Naive thymus-derived CD8-positive, alpha-beta T cell (primary cell): Measurements from ENCODE around the gene ORC6. TPM values are rescaled to one million over a fixed set of nuclear protein-coding genes. Genes with fewer than 3 reads are reported as not detected.

Experiments used
- ATAC-seq, 2 donors: fragments of 150-1000 bp; cut with Tn5 transposase in 1 of 2; sonication (Bioruptor Pico), chemical (Tn5 transposase) in 1 of 2; 1 replicate in 1 of 2; 2 replicates in 1 of 2; pipeline ENCODE4 v1.10.0; 2021; ENCODE audit warnings: mild to moderate bottlenecking in 2 of 2, moderate library complexity in 2 of 2
- POLR2A ChIA-PET: fragments of 350-600 bp; sonication (Branson Sonifier 250); formaldehyde crosslinking; loops from one replicate; lab custom pipeline; 2021; ENCODE audit warnings: antibody characterized with exemption; lab: Charles Lee
- DNase-seq, 10 donors: peaks; one replicate each; pipeline versions ENCODE4 v3.0.0 to v3.0.0-alpha.2; 2020 to 2022
- H3K27ac Mint-ChIP-seq, 10 donors: one replicate each; pipeline ENCODE4 v1.8.0; 2020 to 2022; ENCODE audit warnings: mild to moderate bottlenecking in 10 of 10, mixed read lengths in 10 of 10, moderate library complexity in 4 of 10, inconsistent platforms in 1 of 10
- H3K27me3 Mint-ChIP-seq, 5 donors: one replicate each; pipeline ENCODE4 v1.8.0; 2021 to 2022; ENCODE audit warnings: mixed read lengths in 5 of 5
- H3K36me3 Mint-ChIP-seq, 3 donors: one replicate each; pipeline ENCODE4 v1.8.0; 2020 to 2022; ENCODE audit warnings: mixed read lengths in 3 of 3, mild to moderate bottlenecking in 2 of 3, inconsistent platforms in 1 of 3
- H3K4me1 Mint-ChIP-seq, 4 donors: one replicate each; pipeline ENCODE4 v1.8.0; 2021 to 2022; ENCODE audit warnings: mixed read lengths in 4 of 4
- H3K4me3 Mint-ChIP-seq, 10 donors: one replicate each; pipeline ENCODE4 v1.8.0; 2020 to 2022; ENCODE audit warnings: mild to moderate bottlenecking in 10 of 10, mixed read lengths in 10 of 10, moderate library complexity in 6 of 10, inconsistent platforms in 1 of 10
- H3K9me3 Mint-ChIP-seq, 9 donors: one replicate each; pipeline ENCODE4 v1.8.0; 2020 to 2022; ENCODE audit warnings: mixed read lengths in 9 of 9, mild to moderate bottlenecking in 3 of 9, inconsistent platforms in 1 of 9, moderate library complexity in 1 of 9
- polyA plus RNA-seq, 3 donors: library from polyadenylated mRNA; unstranded; fragments of 300-500 nt; fragmentation: Illumina TruSeq; gene quantifications; one replicate each; pipeline ENCODE4 v1.2.3, GENCODE V29; 2021
- total RNA-seq, 8 experiments: library from RNA in 2 of 8; stranded (reverse) in 2 of 8; gene quantifications; one replicate each; pipeline ENCODE4 v1.2.3 and lab custom pipeline; 2021 to 2026

ORC6 gene
- total and polyA plus RNA-seq, 5 experiments from 2014 or later: 0.32 to 3.4 (median 0.59) TPM

- Mint-ChIP-seq H3K36me3 (peaks cover 0 to 9% (median 6%) of the 10 kb centered on the region in 3 donors), H3K4me3 (no peak overlapping the region), H3K27me3 (no peaks in the 10 kb centered on the region), H3K4me1 (no peaks in the 10 kb centered on the region), H3K9me3 (peaks cover 3 to 19% (median 10%) of the 10 kb centered on the region in 9 donors), H3K27ac (no peak overlapping the region)
- ATAC-seq (no peak), DNase-seq (no peak)
- POLR2A ChIA-PET: no interaction called here
These were observed 38.2 kb downstream of the ORC6 start for GRCh38 chr16:46727630-46728029.

- no peak overlapping the region for H3K27ac Mint-ChIP-seq
- H3K4me1 Mint-ChIP-seq: no peaks in the 10 kb centered on the region
- H3K4me3 Mint-ChIP-seq: no peak overlapping the region
- POLR2A ChIA-PET: no interaction called here
- peaks cover 3 to 19% (median 9%) of the 10 kb centered on the region in 9 donors for H3K9me3 Mint-ChIP-seq
- ATAC-seq: no peak
- no peaks in the 10 kb centered on the region for H3K27me3 Mint-ChIP-seq
- no peak for DNase-seq
- H3K36me3 Mint-ChIP-seq: peaks cover 0 to 9% (median 6%) of the 10 kb centered on the region in 3 donors
These were observed 39.3 kb downstream of the ORC6 start for GRCh38 chr16:46728806-46729205.

DNA sequence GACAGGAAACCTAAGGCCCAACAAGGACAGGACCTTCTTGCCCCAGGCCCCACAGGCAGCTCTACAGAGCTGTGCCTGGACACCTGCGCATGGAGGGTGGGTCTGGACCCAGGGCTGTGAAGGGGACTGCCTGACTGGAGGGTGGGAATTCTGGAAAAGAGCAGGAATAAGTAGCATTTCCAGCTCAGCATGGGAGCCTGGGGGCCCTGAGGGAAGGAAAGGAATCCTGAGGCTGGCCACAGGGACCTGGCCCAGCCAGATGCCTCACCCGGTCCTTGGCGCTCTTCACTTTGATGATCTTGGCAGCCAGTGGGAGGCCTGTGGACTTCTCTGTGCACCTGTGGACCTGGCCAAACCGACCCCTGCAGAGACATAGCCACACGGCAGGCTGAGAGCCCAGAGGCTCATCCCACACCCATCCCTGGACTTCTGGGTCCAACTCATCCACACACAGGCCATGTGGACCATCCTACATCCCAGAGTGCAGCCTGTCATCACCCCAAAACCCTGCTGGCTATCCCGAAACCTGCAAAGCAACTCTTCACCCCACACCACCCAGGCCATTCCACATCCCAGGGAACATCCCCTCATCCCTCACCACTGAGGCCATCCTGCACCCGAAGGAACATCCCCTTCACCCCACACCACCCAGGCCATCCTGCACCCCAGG, 40.0 kb downstream of the ORC6 start:
- DNase-seq: no peak
- peaks cover 0 to 9% (median 6%) of the 10 kb centered on the region in 3 donors for H3K36me3 Mint-ChIP-seq

DNA sequence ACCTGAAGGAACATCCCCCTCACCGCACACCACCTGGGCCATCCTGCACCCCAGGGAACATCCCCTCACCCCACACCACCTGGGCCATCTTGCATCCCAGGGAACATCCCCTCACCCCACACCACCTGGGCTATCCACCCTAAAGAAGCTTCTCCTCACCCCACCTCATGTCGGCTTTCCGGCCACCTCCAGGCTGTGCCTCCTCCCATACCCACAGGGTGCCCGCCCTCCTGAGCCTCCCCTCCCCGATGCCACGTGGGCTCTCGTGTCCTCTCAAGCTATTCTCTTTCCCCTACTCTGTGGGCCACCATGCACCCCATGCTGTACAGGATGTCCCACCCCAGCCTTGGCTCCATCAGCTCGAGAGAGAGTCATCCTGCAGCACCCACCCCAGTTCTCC, 40.7 kb downstream of the ORC6 start:
- peaks cover 0 to 7% (median 6%) of the 10 kb centered on the region in 3 donors for H3K36me3 Mint-ChIP-seq
- POLR2A ChIA-PET: no interaction called here

More for the DNA sequence above, 40.0 kb downstream of the ORC6 start:
- no peak overlapping the region for H3K27ac Mint-ChIP-seq
- peaks cover 2 to 18% (median 8%) of the 10 kb centered on the region in 9 donors for H3K9me3 Mint-ChIP-seq
- ATAC-seq: no peak
- POLR2A ChIA-PET: no interaction called here
- H3K4me3 Mint-ChIP-seq: no peak overlapping the region
- no peaks in the 10 kb centered on the region for H3K4me1 Mint-ChIP-seq
- no peaks in the 10 kb centered on the region for H3K27me3 Mint-ChIP-seq

DNA sequence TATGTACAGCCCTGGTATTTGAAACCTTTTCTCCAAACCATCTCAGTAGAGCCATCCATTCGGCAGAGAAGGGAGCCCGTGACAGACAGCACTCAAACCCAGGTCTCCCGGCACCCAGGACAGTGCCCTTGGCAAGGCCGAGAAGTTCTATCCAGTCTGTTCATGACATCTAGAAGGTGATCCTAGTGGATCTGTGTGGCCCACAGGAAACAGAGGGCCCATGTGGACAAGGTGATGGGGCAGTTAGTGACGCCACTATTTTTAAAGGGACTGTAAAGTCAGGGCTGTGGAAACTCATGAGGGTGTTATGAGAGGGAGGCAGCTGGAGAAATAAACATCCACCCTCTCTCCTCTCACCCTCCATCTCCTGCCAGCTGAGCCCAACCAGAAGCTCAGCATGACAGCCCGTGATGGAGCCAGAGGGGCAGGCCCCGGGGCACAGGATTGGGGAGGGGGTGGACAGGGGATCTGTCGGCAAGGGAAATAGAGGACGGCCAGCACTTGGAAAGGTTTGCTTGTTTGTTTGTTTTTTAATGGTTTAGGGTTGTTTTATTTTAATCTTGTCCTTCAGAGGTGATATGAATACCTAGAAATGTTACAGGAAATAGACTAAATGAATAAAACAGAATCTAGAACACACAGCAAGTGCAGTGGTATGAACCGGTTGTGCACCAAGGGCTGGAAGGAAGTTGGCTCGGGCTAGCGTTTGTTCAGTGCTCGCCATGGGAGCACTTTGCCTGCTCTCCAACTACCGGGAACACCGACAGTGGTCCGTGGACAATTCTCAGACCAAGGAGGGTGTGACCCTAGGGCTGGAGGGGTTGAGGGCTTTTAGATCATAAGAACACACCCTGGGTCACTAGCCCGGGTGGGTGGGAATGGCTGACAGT, 41.6 kb downstream of the ORC6 start:
- Mint-ChIP-seq H3K27me3 (no peaks in the 10 kb centered on the region), H3K36me3 (peaks cover 0 to under 1% (median 0%) of the 10 kb centered on the region in 3 donors), H3K9me3 (peaks cover 0 to 7% (median 0%) of the 10 kb centered on the region in 9 donors), H3K4me3 (no peak overlapping the region), H3K4me1 (no peaks in the 10 kb centered on the region), H3K27ac (no peak overlapping the region)
- ATAC-seq (no peak), DNase-seq (no peak)
- POLR2A ChIA-PET: no interaction called here

More for the DNA sequence above, 40.7 kb downstream of the ORC6 start:
- H3K4me1 Mint-ChIP-seq: no peaks in the 10 kb centered on the region
- peaks cover 0 to 12% (median 6%) of the 10 kb centered on the region in 9 donors for H3K9me3 Mint-ChIP-seq
- H3K27ac Mint-ChIP-seq: no peak overlapping the region
- no peak for ATAC-seq
- no peak overlapping the region for H3K4me3 Mint-ChIP-seq
- no peaks in the 10 kb centered on the region for H3K27me3 Mint-ChIP-seq
- DNase-seq: no peak

DNA sequence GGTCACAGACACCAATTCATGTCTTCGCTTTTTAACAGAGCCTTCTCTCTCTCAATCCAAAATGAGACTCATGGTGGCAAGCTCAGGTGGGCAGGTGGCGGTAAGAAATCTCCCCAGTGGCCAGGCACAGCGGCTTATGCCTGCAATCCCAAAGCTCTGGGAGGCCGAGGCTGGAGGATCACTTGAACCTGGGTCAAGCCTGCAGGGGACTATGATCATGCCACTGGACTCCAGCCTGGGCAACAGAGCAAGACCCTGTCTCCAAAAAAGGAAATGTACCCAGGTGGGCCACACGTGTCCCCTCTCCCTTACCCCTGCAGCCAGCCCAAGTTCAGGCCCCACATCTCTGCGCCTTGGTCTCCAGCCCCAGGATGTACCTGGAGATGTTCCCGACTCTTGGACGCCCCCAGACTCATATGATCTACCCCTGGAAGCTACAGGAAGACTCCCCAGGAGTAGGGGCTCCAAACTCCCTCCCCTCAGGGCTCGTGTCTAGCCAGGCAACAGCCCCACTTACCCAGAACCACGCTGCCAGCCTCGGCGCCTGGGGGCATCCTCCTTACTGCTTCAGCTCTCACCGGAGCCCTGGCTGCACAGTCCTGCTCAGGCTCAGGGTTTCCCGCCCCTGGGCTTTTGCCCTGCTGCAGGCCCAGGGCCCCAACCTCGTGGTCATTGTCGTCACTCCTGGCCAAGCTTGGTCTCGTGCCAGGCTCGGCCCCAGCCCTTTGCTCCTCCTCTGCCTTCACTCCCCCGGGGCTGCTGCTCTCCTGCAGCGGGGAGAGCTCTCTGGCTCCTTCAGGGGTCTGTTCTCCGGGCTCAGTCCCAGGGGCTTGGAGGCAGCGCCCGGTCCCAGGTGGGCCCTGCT, 42.5 kb downstream of the ORC6 start:
- Mint-ChIP-seq H3K4me1 (no peaks in the 10 kb centered on the region), H3K9me3 (no peaks in the 10 kb centered on the region), H3K4me3 (no peak overlapping the region), H3K27ac (no peak overlapping the region), H3K36me3 (no peaks in the 10 kb centered on the region), H3K27me3 (no peaks in the 10 kb centered on the region)
- ATAC-seq (no peak), DNase-seq (no peak)
- POLR2A ChIA-PET: no interaction called here

DNA sequence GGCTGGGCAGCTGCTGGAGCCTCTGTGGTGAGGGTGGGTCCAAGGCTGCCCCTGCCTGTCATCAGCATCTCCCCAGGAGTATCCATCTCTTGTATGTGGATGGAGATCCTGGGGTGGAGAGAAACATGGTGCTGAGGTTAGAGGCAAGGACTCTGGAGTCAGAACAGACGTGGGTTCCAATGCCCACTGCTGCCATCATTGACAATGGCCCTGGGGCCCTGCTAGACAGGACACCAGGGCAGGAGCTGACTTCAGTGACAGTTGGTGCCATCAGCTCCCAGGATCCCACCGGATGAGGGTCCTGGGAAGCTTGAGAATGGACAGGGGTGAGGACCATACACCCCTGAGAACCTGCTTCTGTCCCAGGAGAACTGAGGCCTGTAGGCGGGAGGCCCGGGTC, 43.1 kb downstream of the ORC6 start:
- H3K4me3 Mint-ChIP-seq: no peak overlapping the region
- no peak for DNase-seq
- H3K4me1 Mint-ChIP-seq: no peaks in the 10 kb centered on the region
- H3K9me3 Mint-ChIP-seq: no peaks in the 10 kb centered on the region
- ATAC-seq: no peak
- no peak overlapping the region for H3K27ac Mint-ChIP-seq
- no peaks in the 10 kb centered on the region for H3K27me3 Mint-ChIP-seq
- no peaks in the 10 kb centered on the region for H3K36me3 Mint-ChIP-seq
- POLR2A ChIA-PET: no interaction called here

- POLR2A ChIA-PET: no interaction called here
- Mint-ChIP-seq H3K4me1 (no peaks in the 10 kb centered on the region), H3K27ac (peak overlapping the region in 1 of 10 donors; percentile 51), H3K4me3 (no peak overlapping the region), H3K9me3 (no peaks in the 10 kb centered on the region), H3K36me3 (no peaks in the 10 kb centered on the region), H3K27me3 (no peaks in the 10 kb centered on the region)
- ATAC-seq: no peak
- DNase-seq: no peak
These were observed 43.9 kb downstream of the ORC6 start for GRCh38 chr16:46733319-46733830.

GRCh38 chr16:46736695-46737094, 47.2 kb downstream of the ORC6 start:
- Mint-ChIP-seq H3K36me3 (no peaks in the 10 kb centered on the region), H3K27ac (no peak overlapping the region), H3K27me3 (no peaks in the 10 kb centered on the region), H3K9me3 (no peaks in the 10 kb centered on the region), H3K4me3 (no peak overlapping the region), H3K4me1 (no peaks in the 10 kb centered on the region)
- ATAC-seq (no peak), DNase-seq (no peak)
- POLR2A ChIA-PET: interaction anchor here (0.5 kb wide), 1 partner anchor 271 kb away, joined by 3 read pairs; no protein-coding TSS in a partner anchor

GRCh38 chr16:46737621-46738214, 48.3 kb downstream of the ORC6 start:
- H3K4me3 Mint-ChIP-seq: no peak overlapping the region

GRCh38 chr16:46739934-46740333, 50.5 kb downstream of the ORC6 start:
- ATAC-seq (no peak), DNase-seq (no peak)
- H3K9me3 Mint-ChIP-seq: no peaks in the 10 kb centered on the region
- H3K4me3 Mint-ChIP-seq: no peak overlapping the region
- peaks cover 0 to 2% (median 0%) of the 10 kb centered on the region in 5 donors for H3K27me3 Mint-ChIP-seq
- POLR2A ChIA-PET: no interaction called here
- no peak overlapping the region for H3K27ac Mint-ChIP-seq
- H3K4me1 Mint-ChIP-seq: peaks cover 2 to 15% (median 7%) of the 10 kb centered on the region in 4 donors
- no peaks in the 10 kb centered on the region for H3K36me3 Mint-ChIP-seq

More at GRCh38 chr16:46737621-46738214, 48.3 kb downstream of the ORC6 start:
- DNase-seq (no peak), ATAC-seq (no peak)
- H3K27ac Mint-ChIP-seq: peak overlapping the region in 1 of 10 donors; percentile 43
- no peaks in the 10 kb centered on the region for H3K36me3 Mint-ChIP-seq
- peaks cover 0 to 4% (median 0%) of the 10 kb centered on the region in 4 donors for H3K4me1 Mint-ChIP-seq
- POLR2A ChIA-PET: no interaction called here
- H3K9me3 Mint-ChIP-seq: no peaks in the 10 kb centered on the region
- no peaks in the 10 kb centered on the region for H3K27me3 Mint-ChIP-seq

- no peaks in the 10 kb centered on the region for H3K9me3 Mint-ChIP-seq
- H3K36me3 Mint-ChIP-seq: no peaks in the 10 kb centered on the region
- peak overlapping the region in 1 of 10 donors; percentile 68 for H3K27ac Mint-ChIP-seq
- peak overlapping the region in 6 of 10 donors; percentile 13 to 69 (median 56) for H3K4me3 Mint-ChIP-seq
- no peak for DNase-seq
- H3K4me1 Mint-ChIP-seq: peaks cover 2 to 15% (median 7%) of the 10 kb centered on the region in 4 donors
- peaks cover 0 to 2% (median 0%) of the 10 kb centered on the region in 5 donors for H3K27me3 Mint-ChIP-seq
- ATAC-seq: peak in 1 of 2 donors; percentile 30
- POLR2A ChIA-PET: no interaction called here
These were observed 53.8 kb downstream of the ORC6 start for GRCh38 chr16:46743232-46743719.
